OCI-LY1 (cell line): ENCODE results near the gene TAS2R7.

Experiments
- H2AFZ ChIP-seq: fragments of 200-600 bp; sonication (generic), shearing (Covaris generic); 2 replicates; pipeline ENCODE4 v1.6.0; 2014; ENCODE audit warnings: antibody characterized with exemption, mild to moderate bottlenecking, low read length
- H3F3A ChIP-seq: fragments of 200-600 bp; sonication (generic), shearing (Covaris generic); 2 replicates; pipeline ENCODE4 v1.6.0; 2014; ENCODE audit warnings: mild to moderate bottlenecking, antibody characterized with exemption, low read length, moderate library complexity; ENCODE audit not compliant: insufficient read depth
- H3K27ac ChIP-seq: fragments of 200-600 bp; sonication (generic); 2 replicates; pipeline ENCODE4 v1.5.1; 2014; ENCODE audit warnings: low read length, mixed run types, mild to moderate bottlenecking, low read depth; ENCODE audit not compliant: poor library complexity, severe bottlenecking
- H3K27me3 ChIP-seq: fragments of 200-600 bp; sonication (generic); 2 replicates; pipeline ENCODE4 v1.6.0; 2014; ENCODE audit warnings: antibody characterized with exemption, mild to moderate bottlenecking, low read length, moderate library complexity; ENCODE audit not compliant: insufficient read depth
- H3K36me3 ChIP-seq: fragments of 200-600 bp; sonication (generic); 2 replicates; pipeline ENCODE4 v1.6.1; 2014; ENCODE audit warnings: mild to moderate bottlenecking, antibody characterized with exemption, low read length, moderate library complexity, mixed read lengths; ENCODE audit not compliant: insufficient read depth
- H3K4me1 ChIP-seq: fragments of 200-600 bp; sonication (generic); 2 replicates; pipeline ENCODE4 v1.5.1; 2014; ENCODE audit warnings: mild to moderate bottlenecking, low read length, moderate library complexity; ENCODE audit not compliant: insufficient read depth, severe bottlenecking
- H3K4me2 ChIP-seq: fragments of 200-600 bp; sonication (generic), shearing (Covaris generic); 2 replicates; pipeline ENCODE4 v1.6.1; 2014; ENCODE audit warnings: low read length
- H3K4me3 ChIP-seq: fragments of 200-600 bp; sonication (generic); 2 replicates; pipeline ENCODE4 v1.5.1; 2014; ENCODE audit warnings: low read length, low read depth, mild to moderate bottlenecking, mixed read lengths; ENCODE audit not compliant: poor library complexity, severe bottlenecking
- H3K79me2 ChIP-seq: fragments of 200-600 bp; shearing (Covaris generic); 2 replicates; pipeline ENCODE4 v1.6.1; 2016; ENCODE audit warnings: mixed run types, low read length, mixed read lengths; ENCODE audit not compliant: insufficient read depth
- H3K9ac ChIP-seq: fragments of 200-600 bp; sonication (generic), shearing (Covaris generic); 2 replicates; pipeline ENCODE4 v1.6.1; 2014; ENCODE audit warnings: mild to moderate bottlenecking, low read length, mixed read lengths
- H3K9me2 ChIP-seq: fragments of 200-600 bp; sonication (generic), shearing (Covaris generic); 2 replicates; pipeline ENCODE4 v1.6.1; 2014; ENCODE audit warnings: low read depth, mild to moderate bottlenecking, low read length, mixed read lengths
- H3K9me3 ChIP-seq: fragments of 200-600 bp; shearing (Covaris generic); 2 replicates; pipeline ENCODE4 v1.6.1; 2014; ENCODE audit warnings: low read length, mixed read lengths
- H4K20me1 ChIP-seq: fragments of 200-600 bp; sonication (generic), shearing (Covaris generic); 2 replicates; pipeline ENCODE4 v1.6.0; 2016; ENCODE audit warnings: mild to moderate bottlenecking, low read length; ENCODE audit not compliant: insufficient read depth
- CTCF ChIP-seq: fragments of 200-600 bp; sonication (generic), shearing (Covaris generic); IDR thresholded peaks from 2 replicates; pipeline ENCODE4 v1.5.1; 2017; ENCODE audit warnings: mild to moderate bottlenecking, antibody characterized with exemption, low read length, moderate library complexity, mixed read lengths
- EZH2 ChIP-seq: fragments of 200-600 bp; sonication (generic), shearing (Covaris generic); IDR thresholded peaks from 2 replicates; pipeline ENCODE4 v1.8.0; 2017; ENCODE audit warnings: borderline replicate concordance, mixed run types, mild to moderate bottlenecking, antibody characterized with exemption, low read length, moderate library complexity, mixed read lengths

TAS2R7 gene

DNA sequence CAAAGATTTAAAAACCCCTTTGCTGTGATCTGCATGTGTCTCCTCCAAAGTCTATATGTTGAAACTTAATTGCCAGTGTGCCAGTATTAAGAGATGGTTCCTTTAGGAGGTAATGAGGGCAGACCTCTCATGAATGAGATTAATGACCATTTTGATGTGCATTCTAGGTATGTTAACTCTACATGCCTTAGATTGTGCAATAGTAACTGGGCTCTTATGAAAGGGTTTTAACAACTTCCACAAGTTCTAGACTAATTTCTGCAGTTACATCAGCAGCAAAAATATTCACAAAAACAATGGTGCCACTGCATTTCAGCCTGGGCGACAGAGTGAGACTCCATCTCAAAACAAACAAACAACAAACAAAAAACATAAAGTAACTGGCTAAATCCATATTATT is 27.6 kb upstream of the TAS2R7 start:
- Histone ChIP-seq H3K27me3 (no peaks in the 10 kb centered on the region), H3F3A (no peaks in the 10 kb centered on the region), H4K20me1 (no peaks in the 10 kb centered on the region), H2AFZ (no peak overlapping the region), H3K9me2 (no peaks in the 10 kb centered on the region; the same call in 1 of the 2 replicates), H3K4me1 (no peaks in the 10 kb centered on the region), H3K4me2 (no peak overlapping the region), H3K36me3 (no peaks in the 10 kb centered on the region), H3K9me3 (no peaks in the 10 kb centered on the region), H3K27ac (no peak overlapping the region), H3K4me3 (no peak overlapping the region), H3K9ac (no peak overlapping the region), H3K79me2 (no peaks in the 10 kb centered on the region)
- no peak for TF ChIP-seq CTCF
- TF ChIP-seq EZH2 = no peak

- Histone ChIP-seq H2AFZ (no peak within 1 kb of the TSS), H3K79me2 (no peaks in the 10 kb centered on the region), H3K9ac (no peak within 1 kb of the TSS), H3K27me3 (no peaks in the 10 kb centered on the region), H3K27ac (no peak within 1 kb of the TSS), H3K9me3 (no peaks in the 10 kb centered on the region), H3K36me3 (no peaks in the 10 kb centered on the region), H4K20me1 (no peaks in the 10 kb centered on the region), H3K9me2 (no peaks in the 10 kb centered on the region; the same call in 1 of the 2 replicates), H3F3A (no peaks in the 10 kb centered on the region), H3K4me2 (no peak within 1 kb of the TSS), H3K4me1 (no peaks in the 10 kb centered on the region), H3K4me3 (no peak within 1 kb of the TSS)
- no peak for TF ChIP-seq EZH2
- TF ChIP-seq CTCF = no peak
Measured at GRCh38 chr12:10826258-10826657, 23.8 kb upstream of the TAS2R7 start, which contains the start of gene TAS2R10. TAS2R10 (minus strand) TSS chr12:10826358; CDS start chr12:10826269, 89 bp downstream.

- no peaks in the 10 kb centered on the region for H3K79me2 ChIP-seq
- TF ChIP-seq CTCF = no peak
- TF ChIP-seq EZH2 = no peak
Measured at GRCh38 chr12:10824957-10825356, 22.5 kb upstream of the TAS2R7 start.

More at GRCh38 chr12:10824957-10825356, 22.5 kb upstream of the TAS2R7 start:
- Histone ChIP-seq H3K27ac (no peak overlapping the region), H3F3A (no peaks in the 10 kb centered on the region), H3K36me3 (no peaks in the 10 kb centered on the region), H4K20me1 (no peaks in the 10 kb centered on the region), H3K4me2 (no peak overlapping the region), H3K9me2 (no peaks in the 10 kb centered on the region; the same call in 1 of the 2 replicates), H3K9ac (no peak overlapping the region), H2AFZ (no peak overlapping the region), H3K4me3 (no peak overlapping the region), H3K9me3 (no peaks in the 10 kb centered on the region), H3K4me1 (no peaks in the 10 kb centered on the region), H3K27me3 (no peaks in the 10 kb centered on the region)
